Measurements from ENCODE around the gene RNF135.

Gene RNF135

DNA sequence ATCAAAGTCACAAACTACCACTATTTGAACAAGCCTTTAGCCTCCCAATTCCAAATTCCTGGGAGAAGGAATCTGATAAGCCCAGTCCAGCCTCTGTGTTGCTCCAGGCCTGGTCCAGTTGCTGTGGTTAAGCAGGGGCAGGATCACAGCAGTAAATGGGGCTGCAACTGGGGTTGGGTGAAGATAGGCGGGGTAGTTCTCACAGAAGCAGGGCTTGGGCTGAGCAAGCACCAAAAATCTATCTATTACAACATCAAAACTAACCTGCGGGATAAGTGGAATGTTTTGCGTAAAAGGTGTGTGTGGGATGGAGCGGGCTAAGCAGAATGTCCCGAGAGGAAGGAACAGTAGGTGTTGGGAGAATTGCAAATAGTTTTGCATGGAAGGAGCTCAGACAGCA is 23.0 kb upstream of the RNF135 start:
- TF ChIP-seq CTCF (IDR thresholded peaks at IDR 0.05; ENCODE audit: low read depth, low read length): no peak

GRCh38 chr17:30950189-30950588 is 20.6 kb upstream of the RNF135 start:
- TF ChIP-seq CTCF (IDR thresholded peaks at IDR 0.05; ENCODE audit: low read depth, low read length): no peak
- no peak overlapping the region for H3K4me3 ChIP-seq (ENCODE audit: low read depth, low read length)

More for the DNA sequence above, 23.0 kb upstream of the RNF135 start:
- no peak overlapping the region for H3K4me3 ChIP-seq (ENCODE audit: low read depth, low read length)

DNA sequence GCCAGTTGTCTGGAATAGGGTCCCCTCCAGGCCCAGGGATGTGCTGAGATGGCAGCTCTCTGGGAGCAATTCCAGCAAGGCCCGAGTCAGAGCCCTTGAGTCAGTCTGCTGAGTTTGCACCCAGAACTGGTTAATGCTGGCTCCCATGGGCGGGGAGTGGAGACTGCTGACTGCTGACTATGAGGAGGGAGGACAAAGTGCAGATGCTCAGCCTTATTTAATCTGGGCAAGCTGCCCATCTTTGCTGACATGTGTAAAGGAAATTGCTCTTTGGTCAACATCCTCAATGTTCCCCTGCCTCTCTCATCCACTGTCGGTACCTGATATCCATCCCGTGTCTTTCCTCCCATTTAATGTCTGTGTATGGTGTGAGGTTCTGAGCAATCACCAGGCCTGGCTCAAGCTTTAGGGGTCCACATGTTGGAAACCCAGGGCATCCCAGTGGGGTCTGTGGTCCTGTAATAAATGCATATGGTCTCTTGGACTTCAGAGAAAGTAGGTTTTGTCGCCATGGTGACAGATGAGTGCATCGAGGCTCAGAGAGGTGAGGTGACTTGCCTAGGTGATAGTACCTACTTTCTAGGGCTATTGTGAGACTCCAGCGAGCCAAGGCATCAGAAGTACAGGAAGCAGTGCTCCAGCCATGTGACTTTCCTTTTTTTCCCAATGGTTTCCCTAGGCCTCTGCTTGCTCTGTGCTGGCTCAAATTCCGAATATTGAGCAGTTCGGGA is 20.0 kb upstream of the RNF135 start:
- H3K4me3 ChIP-seq (ENCODE audit: low read depth, low read length): no peak overlapping the region
- TF ChIP-seq CTCF (IDR thresholded peaks at IDR 0.05; ENCODE audit: low read depth, low read length): no peak

- H3K4me3 ChIP-seq (ENCODE audit: low read depth, low read length): no peak overlapping the region
- TF ChIP-seq CTCF (IDR thresholded peaks at IDR 0.05; ENCODE audit: low read depth, low read length): no peak
These were observed 18.0 kb upstream of the RNF135 start for GRCh38 chr17:30952638-30953393.

DNA sequence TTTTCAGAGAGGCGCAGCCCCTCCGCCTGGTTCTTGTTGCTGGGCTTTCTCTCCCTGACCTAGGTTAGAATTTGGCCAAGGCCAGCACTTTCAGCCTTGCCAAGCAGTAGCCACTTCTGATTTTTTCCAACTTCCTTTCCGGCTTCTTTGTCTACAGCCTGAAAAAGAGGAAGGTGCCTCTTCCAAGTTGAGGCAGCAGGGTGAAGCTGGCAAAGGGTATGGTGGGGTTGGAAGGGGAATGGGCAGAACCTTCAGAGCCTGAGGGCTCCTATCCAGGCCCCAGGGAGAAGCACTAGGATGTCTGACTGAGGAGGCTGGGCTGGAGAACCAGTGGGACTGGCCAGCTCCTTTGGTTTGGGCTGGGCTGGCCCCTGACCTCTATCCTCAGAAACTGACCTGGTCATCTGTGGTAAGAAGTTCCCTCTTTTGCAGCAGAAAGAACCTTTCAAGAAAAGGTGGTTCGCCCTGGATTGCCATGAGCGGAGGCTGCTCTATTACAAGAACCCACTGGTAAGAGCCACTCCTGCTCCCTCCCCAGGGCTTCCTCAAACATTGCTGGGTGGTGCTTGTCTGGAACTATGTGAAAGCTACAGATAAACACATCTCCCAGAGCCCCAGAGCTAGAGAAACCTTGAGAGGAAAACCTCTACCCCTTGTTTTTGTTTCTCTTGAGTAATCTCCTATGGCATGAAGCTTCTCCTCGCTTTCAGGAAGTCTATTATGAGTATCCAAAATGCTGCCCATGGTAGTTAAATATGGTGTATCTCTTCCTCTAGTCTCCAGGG is 16.6 kb upstream of the RNF135 start:
- TF ChIP-seq CTCF (IDR thresholded peaks at IDR 0.05; ENCODE audit: low read depth, low read length): no peak
- H3K4me3 ChIP-seq (ENCODE audit: low read depth, low read length): no peak overlapping the region

DNA sequence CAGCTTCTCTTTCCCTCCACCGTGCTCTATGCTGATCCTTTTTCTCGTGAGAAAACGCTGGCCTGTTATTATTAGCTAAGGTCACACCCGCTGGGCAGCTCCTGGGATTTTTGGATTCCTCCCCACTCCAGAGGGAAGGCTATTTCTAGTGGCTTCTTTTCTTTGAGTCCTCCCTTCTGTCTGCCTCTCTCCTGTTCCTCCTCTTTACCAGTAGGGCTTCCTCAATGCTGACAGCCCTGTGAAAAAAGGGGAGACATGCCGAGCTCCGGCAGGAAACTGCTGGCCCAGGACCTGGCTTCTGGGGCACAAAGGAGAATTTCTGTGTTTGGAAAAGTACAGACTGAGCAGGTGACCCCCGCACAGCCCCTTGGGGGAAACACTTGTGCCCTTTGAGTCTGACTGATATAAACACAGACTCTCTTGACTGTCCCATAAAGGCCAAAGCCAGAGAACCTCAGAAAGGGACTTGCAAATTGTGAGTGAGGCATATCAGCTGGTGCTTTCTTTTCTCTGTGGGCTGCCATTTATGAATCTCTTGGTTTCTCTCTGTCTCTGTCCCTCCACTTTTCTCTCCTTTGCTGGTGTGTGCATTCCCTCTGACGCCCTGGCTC is 14.0 kb upstream of the RNF135 start:
- H3K4me3 ChIP-seq (ENCODE audit: low read depth, low read length): no peak overlapping the region
- no peak for TF ChIP-seq CTCF (IDR thresholded peaks at IDR 0.05; ENCODE audit: low read depth, low read length)
